HG03378 (cell line): ENCODE data around the gene PRTN3.
"Not testable (repeated sequence)": the region's sequence is repeated elsewhere in the genome, so short reads cannot be mapped to it uniquely, and the experiment has no call there.

ENCODE experiments used
- ATAC-seq: cut with Tn5 transposase; IDR thresholded peaks from one replicate; pipeline ENCODE4 v1.9.1; 2021; ENCODE audit warnings: mild to moderate bottlenecking, moderate library complexity; ENCODE audit not compliant: unreplicated experiment

The PRTN3 gene

GRCh38 chr19:843836-844545 lies 3.2 kb downstream of the PRTN3 start:
- no peak for ATAC-seq

- ATAC-seq, result no peak
Observed at GRCh38 chr19:844546-844971, 3.8 kb downstream of the PRTN3 start.

- no peak for ATAC-seq
Observed at GRCh38 chr19:845707-846521, 5.1 kb downstream of the PRTN3 start.

GRCh38 chr19:848386-848921 lies 7.7 kb downstream of the PRTN3 start:
- no peak for ATAC-seq

GRCh38 chr19:849195-849594 lies 8.4 kb downstream of the PRTN3 start:
- not testable (repeated sequence) for ATAC-seq

- no peak for ATAC-seq
Observed at GRCh38 chr19:850221-850978, 9.6 kb downstream of the PRTN3 start.

DNA sequence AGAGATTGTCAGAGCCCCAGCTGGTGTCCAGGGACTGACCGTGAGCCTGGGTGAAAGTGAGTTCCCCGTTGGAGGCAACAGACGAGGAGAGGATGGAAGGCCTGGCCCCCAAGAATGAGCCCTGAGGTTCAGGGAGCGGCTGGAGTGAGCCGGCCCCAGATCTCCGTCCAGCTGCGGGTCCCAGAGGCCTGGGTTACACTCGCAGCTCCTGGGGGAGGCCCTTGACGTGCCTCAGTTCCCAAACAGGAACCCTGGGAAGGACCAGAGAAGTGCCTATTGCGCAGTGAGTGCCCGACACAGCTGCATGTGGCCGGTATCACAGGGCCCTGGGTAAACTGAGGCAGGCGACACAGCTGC lies 10.2 kb downstream of the PRTN3 start:
- no peak for ATAC-seq

DNA sequence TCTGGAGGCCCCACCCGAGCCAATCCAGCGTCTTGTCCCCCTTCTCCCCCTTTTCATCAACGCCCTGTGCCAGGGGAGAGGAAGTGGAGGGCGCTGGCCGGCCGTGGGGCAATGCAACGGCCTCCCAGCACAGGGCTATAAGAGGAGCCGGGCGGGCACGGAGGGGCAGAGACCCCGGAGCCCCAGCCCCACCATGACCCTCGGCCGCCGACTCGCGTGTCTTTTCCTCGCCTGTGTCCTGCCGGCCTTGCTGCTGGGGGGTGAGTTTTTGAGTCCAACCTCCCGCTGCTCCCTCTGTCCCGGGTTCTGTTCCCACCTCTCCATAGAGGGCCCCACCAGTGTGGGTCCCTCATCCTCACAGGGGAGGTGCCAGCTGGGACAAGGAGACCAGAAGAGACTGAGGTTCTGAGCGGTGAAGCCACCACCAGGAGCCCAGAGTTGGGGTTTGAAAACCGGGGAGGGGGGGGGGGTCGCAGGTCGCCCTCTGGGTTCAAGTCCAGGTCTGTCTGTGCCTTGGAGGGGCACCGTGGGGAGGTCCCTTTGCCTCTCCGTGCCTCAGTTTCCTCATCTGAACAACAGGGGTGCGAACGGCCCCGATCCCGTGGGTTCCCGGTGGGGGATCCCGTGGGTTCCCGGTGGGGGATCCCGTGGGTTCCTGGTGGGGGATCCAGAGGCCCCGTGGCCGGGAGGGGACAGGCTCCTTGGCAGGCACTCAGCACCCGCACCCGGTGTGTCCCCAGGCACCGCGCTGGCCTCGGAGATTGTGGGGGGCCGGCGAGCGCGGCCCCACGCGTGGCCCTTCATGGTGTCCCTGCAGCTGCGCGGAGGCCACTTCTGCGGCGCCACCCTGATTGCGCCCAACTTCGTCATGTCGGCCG lies 11.6 kb downstream of the PRTN3 start, which contains the start of gene ELANE:
Gene ELANE, plus strand, starts transcription at position 168 of the 878 bp plus-strand sequence. Its CDS starts 26 bp downstream, at position 194.
- no peak for ATAC-seq

- no peak for ATAC-seq
Observed at GRCh38 chr19:853014-853585, 12.3 kb downstream of the PRTN3 start.

- not testable (repeated sequence) for ATAC-seq
Observed at GRCh38 chr19:853614-854220, 12.9 kb downstream of the PRTN3 start.

DNA sequence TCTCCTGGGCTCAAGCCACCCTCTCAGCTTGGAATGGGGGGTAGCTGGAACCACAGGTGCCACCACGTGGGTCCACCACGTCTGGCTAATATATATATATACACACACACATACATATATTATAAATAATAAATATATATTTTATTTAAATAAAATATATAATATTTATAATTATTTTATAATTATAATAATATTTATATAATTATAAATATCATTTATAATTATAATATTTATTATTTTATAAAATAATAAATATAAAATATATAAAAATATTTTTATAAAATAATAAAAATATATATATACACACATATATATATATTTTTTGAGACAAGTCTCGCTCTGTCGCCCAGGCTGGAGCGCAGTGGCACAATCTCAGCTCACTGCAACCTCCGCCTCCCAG lies 13.8 kb downstream of the PRTN3 start:
- ATAC-seq, result no peak

DNA sequence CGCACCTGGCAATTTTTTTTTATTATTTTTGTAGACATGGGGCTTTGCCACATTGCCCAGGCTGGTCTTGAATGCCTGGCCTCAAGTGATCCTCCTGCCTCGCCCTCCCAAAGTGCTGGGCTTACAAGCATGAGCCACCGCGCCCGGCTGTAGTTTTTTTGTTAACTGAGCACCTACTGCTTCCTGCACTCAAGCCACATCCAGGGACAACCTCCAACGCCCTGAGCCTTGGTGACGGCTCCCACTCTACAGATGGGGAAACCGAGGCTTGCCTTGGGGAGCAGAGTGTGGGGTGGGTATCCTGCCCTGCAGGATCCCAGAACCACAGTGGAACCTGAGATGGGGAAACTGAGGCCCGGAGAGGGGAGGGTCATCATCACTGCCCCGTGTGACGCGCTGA lies 14.3 kb downstream of the PRTN3 start:
- ATAC-seq, result no peak

GRCh38 chr19:855566-856120 lies 14.8 kb downstream of the PRTN3 start:
- no peak for ATAC-seq

GRCh38 chr19:858284-858683 lies 17.5 kb downstream of the PRTN3 start:
- ATAC-seq, result no peak

- no peak for ATAC-seq
Observed at GRCh38 chr19:858868-859843, 18.4 kb downstream of the PRTN3 start, which contains the start of gene CFD. Gene CFD, plus strand, starts transcription at chr19:859664. Its CDS starts 26 bp downstream, at chr19:859690.

DNA sequence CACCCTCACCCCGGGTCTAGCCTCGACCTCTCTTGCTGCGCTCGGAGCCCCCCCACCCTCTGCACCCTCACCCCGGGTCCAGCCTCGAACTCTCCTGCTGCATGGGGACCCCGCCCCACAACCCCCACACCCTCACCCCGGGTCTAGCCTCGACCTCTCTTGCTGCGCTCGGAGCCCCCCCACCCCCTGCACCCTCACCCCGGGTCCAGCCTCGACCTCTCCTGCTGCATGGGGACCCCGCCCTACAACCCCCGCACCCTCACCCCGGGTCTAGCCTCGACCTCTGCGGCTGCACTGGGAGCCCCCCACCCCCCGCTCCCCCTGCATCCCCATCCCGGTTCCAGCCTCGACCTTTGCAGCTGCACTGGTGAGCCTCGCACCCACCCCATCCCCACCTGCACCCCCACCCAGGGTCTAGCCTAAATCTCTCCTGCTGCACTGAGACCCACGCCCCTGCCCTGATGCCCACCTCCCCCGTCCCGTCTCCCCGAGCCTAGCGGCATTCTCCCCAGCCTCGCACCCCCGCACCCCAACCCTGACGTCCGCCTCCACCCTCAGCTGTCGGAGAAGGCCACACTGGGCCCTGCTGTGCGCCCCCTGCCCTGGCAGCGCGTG lies 20.4 kb downstream of the PRTN3 start:
- ATAC-seq, result no peak

DNA sequence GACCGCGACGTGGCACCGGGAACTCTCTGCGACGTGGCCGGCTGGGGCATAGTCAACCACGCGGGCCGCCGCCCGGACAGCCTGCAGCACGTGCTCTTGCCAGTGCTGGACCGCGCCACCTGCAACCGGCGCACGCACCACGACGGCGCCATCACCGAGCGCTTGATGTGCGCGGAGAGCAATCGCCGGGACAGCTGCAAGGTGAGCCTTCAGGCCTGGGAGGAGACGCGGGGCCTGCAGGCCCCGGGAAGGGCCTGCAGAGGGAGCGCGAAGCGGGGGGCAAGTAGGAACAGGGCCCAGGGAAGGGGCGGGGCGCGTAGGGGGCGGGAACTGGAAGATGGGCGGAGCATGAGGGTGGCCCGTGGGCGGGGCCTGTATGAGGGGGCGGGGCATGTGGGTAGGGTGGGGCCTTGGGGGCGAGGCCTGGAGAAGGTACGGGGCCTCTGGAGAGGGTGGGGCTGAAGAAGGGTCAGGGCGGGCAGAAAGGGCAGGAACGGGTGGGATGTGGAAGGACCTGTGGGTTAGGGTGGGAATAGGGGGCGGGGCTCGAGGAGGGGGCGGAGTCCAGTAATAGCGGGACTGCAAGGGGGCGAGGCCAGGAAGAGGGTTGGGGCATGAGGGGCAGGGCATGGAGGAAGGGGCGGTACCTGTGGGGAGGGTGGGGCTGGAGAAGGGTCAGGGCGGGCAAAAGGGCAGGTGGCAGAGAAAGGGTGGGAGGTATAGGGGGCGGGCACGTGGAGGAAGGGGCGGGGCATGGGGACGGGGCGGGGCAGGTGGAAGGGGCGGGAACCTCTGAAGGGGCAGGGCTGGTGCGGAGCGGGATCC lies 21.2 kb downstream of the PRTN3 start:
- no peak for ATAC-seq
